Breast epithelium (tissue), 3 donors: ENCODE data around the gene SNX30.

Source experiments
- POLR2A ChIP-seq: fragments of 450-650 bp; IDR thresholded peaks from one replicate; pipeline ENCODE4 v1.6.1; 2016; ENCODE audit warnings: antibody characterized with exemption, mild to moderate bottlenecking, moderate library complexity
- POLR2AphosphoS5 ChIP-seq, 3 donors: sonication (generic); formaldehyde crosslinking; IDR thresholded peaks; one replicate each; pipeline ENCODE4 v1.6.1; 2017; ENCODE audit warnings: antibody characterized with exemption in 3 of 3
- TF ChIP-seq, protein P1 (sequence below), 3 donors: fragments of 450-650 bp; IDR thresholded peaks; one replicate each; pipeline ENCODE4 v1.5.1; 2016 to 2017; ENCODE audit warnings: antibody characterized with exemption in 3 of 3, mild to moderate bottlenecking in 3 of 3, moderate library complexity in 3 of 3

DNA sequence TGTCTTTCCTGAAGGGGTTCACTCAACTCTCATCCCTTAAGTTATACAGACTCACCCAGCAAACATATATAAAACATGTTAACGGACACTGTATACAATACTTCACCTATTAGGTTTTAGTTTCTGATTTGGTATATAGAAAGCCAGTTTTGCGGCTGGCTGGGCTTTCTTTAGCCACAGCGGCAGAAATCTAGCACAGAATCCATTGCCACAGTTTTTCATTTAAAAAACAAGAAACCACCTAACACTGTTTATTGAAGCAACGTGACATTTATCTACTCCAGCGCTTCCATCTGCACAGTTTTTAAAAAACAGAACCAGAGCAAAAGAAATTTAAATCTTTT lies 67.3 kb downstream of the SNX30 start:
- TF ChIP-seq, protein P1, sequence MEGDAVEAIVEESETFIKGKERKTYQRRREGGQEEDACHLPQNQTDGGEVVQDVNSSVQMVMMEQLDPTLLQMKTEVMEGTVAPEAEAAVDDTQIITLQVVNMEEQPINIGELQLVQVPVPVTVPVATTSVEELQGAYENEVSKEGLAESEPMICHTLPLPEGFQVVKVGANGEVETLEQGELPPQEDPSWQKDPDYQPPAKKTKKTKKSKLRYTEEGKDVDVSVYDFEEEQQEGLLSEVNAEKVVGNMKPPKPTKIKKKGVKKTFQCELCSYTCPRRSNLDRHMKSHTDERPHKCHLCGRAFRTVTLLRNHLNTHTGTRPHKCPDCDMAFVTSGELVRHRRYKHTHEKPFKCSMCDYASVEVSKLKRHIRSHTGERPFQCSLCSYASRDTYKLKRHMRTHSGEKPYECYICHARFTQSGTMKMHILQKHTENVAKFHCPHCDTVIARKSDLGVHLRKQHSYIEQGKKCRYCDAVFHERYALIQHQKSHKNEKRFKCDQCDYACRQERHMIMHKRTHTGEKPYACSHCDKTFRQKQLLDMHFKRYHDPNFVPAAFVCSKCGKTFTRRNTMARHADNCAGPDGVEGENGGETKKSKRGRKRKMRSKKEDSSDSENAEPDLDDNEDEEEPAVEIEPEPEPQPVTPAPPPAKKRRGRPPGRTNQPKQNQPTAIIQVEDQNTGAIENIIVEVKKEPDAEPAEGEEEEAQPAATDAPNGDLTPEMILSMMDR (IDR thresholded peaks at IDR 0.05) = no peak
- TF ChIP-seq POLR2A (no peak), POLR2AphosphoS5 (IDR thresholded peaks at IDR 0.05) (no peak)
